HG03342 (cell line): Measurements from ENCODE around the gene TANGO6.
"Not testable (repeated sequence)": the region's sequence is repeated elsewhere in the genome, so short reads cannot be mapped to it uniquely, and the experiment has no call there.

Experiments used
- ATAC-seq: cut with Tn5 transposase; IDR thresholded peaks from one replicate; pipeline ENCODE4 v1.9.1; 2021; ENCODE audit warnings: mild to moderate bottlenecking, moderate library complexity; ENCODE audit not compliant: unreplicated experiment

TANGO6 gene

GRCh38 chr16:68843482-68844210 lies at the start of gene TANGO6:
Gene TANGO6, plus strand, starts transcription at chr16:68843531. Its CDS starts 87 bp downstream, at chr16:68843618.
- ATAC-seq: peak; percentile 88

DNA sequence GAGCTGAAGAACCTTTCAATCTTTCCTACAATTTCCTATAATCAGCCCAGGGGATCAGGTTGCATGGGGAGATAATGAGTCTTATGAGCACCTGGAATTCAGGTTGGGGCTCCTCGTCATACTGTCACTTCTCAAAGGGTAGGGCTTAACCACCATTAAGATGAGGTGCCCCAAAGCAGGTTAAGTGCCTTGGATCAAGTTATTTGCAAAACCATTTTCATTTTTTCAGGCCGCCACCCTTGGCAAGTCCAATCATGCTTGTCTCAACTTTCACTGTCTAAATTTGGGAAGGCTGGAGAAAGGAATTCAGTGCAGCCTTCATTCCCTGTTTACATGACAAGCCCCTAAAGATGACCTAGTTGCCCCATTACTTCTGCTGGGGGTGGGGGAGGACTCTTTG lies 44.9 kb upstream of the TANGO6 start:
- ATAC-seq: no peak

DNA sequence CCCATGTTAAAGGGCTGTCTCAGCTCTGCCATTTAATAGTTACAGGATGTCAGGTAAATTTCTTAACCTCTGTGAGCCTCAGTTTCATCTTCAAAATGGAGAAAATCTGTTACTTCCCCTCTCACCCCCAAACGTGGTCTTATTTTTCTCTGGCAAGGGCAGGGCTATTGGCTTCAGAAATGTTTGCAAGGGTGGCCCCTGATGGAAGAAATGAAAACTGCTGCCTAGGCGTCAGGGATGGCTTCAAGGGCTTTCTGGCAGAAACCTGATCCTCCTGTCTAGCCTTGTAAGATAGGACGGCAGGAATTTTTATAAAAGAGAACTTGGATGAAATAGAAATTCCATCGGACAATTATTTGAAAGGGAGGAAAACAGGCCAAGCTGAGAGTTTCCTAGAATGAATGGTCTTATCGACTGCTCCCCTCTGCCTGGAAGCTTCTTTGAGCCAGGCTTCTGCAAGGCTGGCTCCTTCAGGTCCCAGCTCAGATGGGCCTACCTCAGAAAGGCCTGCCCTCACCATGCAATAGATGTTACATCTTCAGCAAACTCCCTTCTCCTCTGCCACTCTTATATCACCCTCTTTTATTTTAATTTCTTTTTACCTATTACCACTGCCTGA lies 43.0 kb upstream of the TANGO6 start:
- ATAC-seq: no peak

GRCh38 chr16:68802190-68802589 lies 41.1 kb upstream of the TANGO6 start:
- ATAC-seq: no peak

GRCh38 chr16:68806422-68806821 lies 36.9 kb upstream of the TANGO6 start:
- ATAC-seq: no peak

DNA sequence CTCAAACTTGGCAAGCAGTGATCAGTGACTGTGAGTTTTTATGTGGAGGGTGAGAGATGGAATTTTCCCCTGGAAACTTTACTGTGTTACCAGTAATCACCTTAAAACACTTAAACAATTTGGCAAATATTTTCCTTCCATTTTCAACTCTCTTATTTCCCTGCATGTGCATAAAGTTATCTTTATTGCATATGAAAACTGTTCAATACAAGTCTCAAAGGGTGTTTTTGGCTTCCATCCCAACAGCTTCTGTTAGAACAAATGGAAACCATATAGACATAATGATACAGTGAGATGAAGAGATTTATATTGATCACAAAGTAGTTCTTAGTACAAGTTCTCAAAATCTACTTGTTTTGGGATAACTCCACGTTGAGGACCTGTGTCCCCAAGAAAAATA lies 36.4 kb upstream of the TANGO6 start:
- no peak for ATAC-seq

DNA sequence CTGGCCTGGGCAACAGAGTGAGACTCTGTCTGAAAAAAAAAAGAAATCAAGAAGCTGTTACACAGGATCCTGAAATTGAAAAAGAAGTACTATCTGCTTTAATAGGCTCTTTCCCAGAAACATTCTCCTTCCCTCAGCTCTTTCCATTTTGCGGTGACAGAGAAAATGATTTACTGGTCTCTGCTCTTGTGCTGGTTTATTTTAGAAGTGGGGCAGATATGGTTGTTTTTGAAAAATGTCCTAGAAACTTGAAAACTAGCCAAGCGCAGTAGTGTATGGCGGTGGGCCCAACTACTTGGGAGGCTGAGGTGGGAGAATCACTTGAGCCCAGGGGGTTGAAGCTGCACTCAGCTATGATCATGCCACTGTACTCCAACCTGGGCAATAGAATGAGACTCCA lies 28.8 kb upstream of the TANGO6 start:
- ATAC-seq: no peak

GRCh38 chr16:68823401-68824135 lies 19.8 kb upstream of the TANGO6 start:
- no peak for ATAC-seq

GRCh38 chr16:68825427-68825826 lies 17.9 kb upstream of the TANGO6 start:
- no peak for ATAC-seq

GRCh38 chr16:68826652-68827051 lies 16.7 kb upstream of the TANGO6 start:
- ATAC-seq: no peak

- ATAC-seq: no peak
Measured at GRCh38 chr16:68833251-68833650, 10.1 kb upstream of the TANGO6 start.

DNA sequence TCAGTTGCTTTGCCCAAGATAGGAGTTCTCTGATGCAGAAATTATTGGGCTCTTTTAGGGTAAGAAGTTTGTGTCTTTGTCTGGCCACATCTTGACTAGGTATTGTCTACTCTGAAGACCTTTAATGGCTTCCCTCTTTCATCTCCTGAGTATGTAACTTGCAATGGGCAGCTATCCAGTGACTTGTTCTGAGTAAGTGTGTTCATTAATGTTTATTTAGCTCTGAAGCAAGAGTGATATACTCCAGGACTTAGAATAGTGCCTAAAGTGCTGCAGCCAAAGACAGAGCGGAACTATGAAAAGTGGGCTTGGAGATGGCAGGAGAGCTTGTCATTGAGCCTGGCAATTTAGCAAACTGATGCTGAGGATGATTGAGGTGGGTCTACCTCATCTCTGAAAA lies 8.8 kb upstream of the TANGO6 start:
- no peak for ATAC-seq

- ATAC-seq: no peak
Measured at GRCh38 chr16:68835970-68836369, 7.4 kb upstream of the TANGO6 start.

- no peak for ATAC-seq
Measured at GRCh38 chr16:68839831-68840230, 3.5 kb upstream of the TANGO6 start.

GRCh38 chr16:68842964-68843481 lies 308 bp upstream of the TANGO6 start:
- ATAC-seq: not testable (repeated sequence)

GRCh38 chr16:68844211-68844564 lies 857 bp downstream of the TANGO6 start:
- peak; percentile 5 for ATAC-seq

DNA sequence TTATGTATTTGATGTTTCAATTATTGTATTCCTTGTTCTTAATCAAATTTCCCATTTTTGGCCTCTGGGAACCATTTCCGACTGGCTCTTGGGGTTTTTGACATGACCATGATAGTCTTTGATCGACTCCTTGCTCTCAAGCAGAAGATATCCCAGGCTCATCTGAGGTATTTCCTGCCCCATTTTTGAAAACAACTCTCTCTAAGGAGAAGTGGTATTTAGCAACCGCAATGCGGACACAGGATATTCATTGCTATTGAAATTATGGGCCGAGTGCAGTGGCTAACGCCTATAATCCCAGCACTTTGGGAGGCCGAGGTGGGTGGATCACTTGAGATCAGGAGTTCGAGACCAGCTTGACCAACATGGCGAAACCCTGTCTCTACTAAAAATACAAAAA lies 5.5 kb downstream of the TANGO6 start:
- ATAC-seq: no peak

- no peak for ATAC-seq
Measured at GRCh38 chr16:68850481-68850880, 7.2 kb downstream of the TANGO6 start.

GRCh38 chr16:68851601-68852000 lies 8.3 kb downstream of the TANGO6 start:
- no peak for ATAC-seq

DNA sequence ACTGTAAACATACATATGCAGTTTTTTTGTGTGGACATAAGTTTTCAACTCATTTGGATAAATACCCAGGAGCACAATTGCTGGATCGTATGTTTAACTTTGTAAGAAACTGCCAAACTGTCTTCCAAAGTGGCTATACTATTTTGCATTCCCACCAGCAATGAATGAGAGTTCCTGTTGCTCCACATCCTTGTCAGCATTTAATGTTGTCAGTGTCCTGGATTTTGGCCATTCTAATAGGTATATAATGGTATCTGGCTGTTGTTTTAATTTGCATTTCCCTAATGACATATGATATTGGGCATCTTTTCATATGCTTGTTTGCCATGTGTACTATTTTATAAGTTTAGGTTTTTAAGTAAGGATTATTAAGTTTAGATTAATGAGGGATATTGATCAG lies 14.1 kb downstream of the TANGO6 start:
- no peak for ATAC-seq

GRCh38 chr16:68859828-68860227 lies 16.5 kb downstream of the TANGO6 start:
- no peak for ATAC-seq
